Left hindlimb (tissue), 1 donor: ENCODE measurements around the gene MAP3K20.

Source experiments
- DNase-seq: peaks from one replicate; pipeline ENCODE4 v3.0.0-alpha.2; 2018

MAP3K20 gene

DNA sequence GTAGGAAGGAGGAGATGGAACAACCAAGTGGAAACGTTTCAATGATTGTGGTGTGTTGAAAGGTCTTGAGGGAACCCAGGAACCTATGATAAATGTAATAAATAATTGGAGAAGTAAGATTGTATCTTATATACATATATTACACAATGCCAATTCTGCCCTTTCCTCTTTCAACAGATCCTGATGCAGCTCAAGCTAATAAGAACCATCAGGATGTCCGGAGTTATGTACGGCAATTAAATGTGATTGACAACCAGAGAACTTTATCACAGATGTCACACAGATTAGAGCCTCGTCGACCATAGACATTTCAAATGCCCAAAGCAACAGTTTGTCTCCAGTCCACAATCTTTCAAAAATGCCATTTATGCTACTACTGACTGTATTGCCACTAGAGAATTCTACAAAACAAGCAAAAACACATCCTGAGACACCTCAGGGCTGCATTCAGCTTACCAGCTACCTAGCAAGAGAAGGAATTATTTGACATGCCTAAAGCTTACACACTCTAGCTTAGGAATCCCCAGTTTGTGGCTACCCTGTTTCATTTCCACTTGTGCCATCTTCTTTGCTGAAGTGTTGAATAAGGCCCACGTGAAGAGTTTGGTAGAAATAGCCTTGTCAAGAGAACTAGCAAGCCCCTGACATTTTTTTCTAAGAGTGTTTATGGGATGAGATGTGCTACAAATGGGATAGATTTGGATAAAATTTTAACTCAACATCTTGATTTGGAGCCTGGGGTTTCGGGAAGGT is 24.0 kb upstream of the MAP3K20 start:
- DNase-seq: no peak

DNA sequence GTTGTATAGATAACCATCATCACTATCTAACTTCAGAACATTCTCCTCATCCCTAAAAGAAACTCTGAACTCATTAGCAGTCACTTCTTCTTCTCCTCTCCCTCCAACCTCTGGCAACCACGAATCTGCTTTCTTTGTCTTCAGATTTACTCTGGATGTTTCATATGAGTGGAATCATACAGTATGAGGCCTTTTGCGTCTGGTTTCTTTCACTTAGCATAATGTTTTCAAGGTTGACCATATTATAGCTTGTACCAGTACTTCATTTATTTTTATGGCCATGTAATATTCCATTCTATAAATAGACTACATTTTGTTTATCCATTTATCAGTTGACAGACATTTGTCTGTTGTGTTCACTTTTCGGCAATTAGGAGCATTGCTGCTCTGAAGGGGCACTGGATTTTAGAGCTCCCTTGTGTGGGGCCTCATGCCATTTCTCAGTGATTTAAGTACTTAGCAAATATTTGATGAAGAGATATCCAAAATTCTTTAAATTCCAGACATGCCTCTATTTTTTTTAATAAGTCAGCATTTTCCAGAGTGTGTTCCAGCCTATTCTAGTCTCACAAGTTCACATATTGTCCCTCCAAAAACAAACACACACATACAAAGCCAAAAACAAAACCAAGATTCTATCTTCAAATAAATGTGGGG is 22.5 kb upstream of the MAP3K20 start:
- DNase-seq: no peak

DNA sequence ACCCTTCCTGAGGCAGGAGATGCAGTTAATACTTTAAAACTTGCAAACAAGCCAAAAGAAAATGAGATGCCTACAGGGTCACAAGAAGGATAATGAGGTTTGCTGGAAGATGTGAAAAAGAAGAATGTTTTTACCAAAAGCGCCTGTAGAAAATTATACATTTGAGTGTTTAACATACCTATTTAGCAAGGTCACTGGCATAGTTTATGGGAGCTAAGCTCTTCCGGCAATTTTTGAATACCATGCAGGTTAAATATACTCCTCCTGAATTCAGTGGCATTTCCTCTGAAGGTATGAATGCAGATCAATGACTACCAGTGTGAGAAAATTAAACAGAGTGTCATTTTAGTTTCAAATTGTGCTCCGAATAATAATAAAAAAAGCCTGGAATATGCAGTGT is 21.2 kb upstream of the MAP3K20 start:
- DNase-seq: no peak

DNA sequence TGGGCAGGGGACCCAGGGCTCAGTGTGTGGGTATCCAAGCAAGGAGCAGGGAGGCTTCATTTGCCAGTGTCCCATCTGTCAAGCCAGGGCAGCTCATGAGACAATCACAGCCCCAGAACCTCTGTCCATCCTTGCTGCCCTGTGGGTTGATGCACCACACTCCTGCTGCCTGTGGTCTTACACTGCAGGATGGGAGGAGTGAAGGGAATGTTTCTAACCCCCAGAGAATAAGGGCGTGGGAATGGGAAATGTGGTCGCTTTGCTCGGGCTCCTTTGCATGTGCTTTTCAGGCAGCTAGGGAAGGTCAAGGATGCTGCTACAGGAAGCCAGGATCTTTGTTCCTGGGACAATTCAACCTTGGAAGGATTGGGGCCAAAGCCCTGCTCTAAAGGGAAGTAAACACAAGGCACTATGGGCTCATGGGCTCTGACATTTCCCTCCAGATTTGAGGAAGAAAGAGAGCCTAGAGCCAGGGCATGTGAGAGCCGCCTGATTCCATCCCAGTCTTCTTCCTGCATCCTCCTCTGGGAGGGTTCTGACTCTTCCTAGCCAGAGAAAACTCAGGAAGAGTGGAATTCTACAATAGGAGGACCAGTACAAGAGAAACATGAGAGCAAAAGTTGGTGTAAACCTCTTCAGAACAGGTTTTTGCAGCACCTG is 18.8 kb upstream of the MAP3K20 start:
- no peak for DNase-seq

DNA sequence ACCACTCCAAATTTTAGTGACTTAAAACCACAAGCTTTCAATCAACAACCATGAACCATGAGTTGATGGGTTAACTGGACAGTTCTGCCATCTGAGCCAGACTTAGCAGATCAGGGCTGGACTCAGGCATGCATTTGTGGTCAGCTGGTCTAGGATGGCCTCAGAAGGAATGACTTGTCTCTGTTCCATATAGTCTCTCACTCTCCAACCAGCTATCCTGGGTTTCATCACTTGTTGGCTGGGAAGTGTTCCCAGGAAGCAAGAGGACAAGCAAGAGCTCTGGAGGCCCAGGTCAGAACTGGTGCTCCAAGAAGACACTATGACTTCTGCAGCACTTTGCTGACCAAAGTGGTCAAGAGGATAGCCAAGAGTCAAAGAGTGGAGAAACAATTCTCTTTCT is 17.5 kb upstream of the MAP3K20 start:
- DNase-seq: no peak

DNA sequence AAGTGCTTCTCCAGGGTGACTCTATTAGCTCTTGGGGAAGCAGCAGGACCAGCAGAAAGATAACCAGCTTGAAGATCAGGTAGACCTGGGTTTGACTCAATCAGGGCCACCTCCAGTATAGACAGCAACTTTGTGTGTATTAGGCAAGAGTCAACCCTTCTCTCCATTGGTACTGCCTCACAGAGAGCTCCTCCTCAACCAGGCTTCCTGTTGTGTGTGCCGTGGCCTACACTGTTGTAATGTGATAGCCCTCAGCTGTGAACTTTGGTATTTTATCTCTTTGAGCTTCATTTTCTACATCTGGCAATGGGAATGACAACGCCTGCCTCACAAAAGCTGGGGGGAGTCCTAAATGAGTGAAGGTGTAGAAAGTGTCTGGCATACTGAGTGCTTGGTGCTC is 17.0 kb upstream of the MAP3K20 start:
- no peak for DNase-seq

DNA sequence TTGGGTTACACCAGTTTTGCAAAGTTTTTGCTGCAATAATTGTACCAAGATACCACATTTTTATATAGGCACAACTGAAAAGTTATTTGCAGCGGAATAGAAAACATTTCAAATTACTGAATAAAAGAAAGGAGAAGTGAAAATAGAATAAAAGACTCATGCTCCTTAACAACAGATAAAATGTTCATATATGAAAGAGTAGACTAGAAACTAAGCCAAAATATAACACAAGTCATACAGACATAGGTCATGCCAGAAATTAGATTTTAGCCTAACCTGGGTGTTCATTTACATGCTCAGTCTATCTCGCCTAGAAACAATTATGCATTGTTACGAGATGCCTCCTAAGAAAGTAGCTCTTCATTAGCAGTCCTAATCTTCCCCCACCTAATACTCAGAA is 16.4 kb upstream of the MAP3K20 start:
- no peak for DNase-seq

DNA sequence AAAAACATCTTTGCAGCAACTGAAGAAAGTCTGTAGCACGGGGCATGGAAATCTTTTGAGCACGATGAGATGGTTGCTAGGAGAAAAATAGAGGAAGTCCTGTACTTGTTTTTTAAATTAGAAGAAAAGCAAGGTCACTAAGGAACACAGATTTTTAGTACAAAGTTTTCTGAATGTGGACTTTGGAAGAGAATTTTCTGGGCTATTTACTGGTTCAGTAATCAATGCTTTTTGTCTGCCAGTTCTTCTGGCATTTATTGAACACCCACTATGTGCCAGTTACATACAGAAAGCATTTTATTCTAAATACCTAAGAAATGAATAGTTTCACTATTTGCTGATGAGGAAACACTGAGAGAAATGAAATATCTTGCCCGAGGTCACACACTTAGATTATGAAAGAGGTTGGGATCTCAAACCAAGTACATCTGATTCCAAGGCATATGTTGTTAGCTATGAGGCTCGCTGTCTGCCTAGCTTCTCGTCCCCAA is 15.6 kb upstream of the MAP3K20 start:
- no peak for DNase-seq

DNA sequence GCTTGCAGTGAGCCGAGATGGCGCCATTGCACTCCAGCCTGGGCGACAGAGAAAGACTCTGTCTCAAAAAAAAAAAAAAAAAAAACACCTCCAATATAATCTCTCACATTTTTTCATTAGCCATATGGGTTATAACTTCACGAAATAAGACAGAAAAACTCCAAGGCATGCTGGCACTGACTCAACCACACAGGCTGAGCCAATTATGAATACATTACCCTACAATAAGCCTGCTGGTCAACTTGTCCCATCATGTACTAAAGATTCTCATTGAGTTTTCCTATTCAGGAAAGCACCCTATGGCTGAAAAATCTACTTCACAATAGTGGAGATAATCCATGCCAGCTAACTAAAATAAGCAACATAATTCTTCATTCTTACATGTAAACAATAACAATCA is 12.8 kb upstream of the MAP3K20 start:
- no peak for DNase-seq

DNA sequence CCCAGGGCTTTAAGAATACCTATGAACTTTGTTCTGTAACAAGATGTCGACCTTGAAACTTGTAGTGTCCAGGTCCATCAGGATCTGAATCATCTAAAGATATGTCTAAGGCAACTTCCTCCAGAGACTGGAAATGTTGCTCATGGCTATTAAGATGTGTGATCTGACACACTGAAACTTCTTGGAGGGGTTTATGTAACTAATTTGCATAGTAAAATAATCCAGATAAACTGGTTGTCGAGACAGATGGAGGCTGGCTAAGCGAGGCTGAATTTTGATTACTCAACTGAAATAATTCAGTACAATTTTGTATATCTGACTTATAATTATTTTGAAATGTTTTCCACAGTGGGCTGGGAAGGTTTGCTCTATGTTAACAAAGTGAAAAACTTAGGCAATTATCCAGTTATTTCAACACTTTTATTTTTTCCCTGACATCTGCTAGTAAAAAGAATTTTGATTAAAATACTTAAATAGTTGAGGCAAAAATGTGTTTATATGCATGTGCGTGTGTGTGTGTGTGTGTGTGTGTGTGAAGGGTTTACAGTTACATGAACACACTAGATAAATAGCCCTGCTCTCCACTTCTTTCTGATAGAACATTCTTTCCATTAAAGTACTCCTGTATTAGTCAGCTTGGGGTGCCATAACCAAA is 11.4 kb upstream of the MAP3K20 start:
- DNase-seq: no peak

DNA sequence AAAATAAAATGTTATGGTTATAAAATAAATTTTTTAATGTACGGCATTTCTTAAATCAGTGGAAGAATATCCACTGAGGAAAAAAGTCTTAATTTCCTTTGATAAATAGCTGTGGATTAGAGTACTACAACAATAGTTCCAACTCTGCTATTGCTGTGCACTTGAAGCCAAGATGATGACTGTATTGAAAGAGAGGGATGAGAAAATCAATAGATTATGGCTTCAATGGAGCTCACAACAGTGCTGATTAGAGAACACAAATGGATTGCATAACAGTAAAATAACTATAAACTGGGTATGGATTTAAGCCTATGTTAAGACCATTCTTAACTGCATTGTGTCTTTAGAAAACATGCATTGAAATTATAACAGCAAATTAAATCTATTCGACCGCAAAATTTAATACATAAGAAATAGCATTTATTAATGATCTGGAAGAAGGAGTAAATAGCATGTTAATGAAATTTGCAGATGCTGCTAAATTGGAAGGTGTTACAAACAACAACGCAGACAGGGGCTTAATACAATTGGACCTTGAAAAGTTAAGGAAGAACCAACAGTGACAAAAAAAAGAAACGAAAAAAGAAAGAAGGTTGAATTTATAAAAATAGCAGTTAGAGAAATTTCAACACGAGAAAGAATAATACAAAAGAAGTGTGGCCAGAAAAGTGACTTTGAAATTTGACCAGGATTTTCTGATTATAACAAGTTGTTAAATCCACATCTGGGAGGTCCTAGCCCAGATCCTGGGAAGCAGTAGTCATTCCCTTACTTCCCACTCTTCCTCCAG is 8.6 kb upstream of the MAP3K20 start:
- DNase-seq: no peak

DNA sequence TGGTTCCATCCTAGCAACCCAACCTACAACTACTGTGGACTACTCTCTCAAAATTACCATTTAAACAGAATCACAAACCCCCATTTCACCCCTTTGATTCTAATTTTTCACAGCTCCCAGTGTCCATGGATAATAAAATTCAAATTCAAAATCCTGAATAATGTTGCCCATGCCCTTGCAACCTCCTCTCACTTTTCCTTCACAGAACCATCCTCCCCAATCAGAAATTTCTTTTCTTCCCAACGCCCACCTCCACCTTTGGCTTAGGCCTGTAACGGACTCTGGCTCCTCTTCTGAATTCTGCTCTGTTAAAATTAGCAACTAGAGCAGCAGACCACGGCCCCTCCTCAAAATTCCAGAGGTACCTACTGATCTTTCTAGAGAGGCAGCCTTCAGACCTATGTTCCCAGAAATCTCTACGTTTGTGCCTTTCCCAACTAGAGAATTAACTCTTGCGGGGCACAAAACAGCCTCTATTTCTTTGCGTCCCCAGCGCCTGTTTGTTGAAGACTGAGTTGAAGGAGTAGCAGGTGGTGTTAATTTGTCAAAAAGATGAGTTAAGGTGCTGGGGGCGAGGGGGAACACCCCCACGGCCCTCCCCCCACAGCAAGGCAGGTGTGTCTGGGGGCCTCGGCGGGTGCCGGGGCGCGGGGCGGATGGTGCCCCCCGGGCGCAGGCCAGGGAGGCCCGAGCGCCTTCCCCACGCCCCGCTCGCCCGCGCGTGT is 428 bp upstream of the MAP3K20 start:
- no peak for DNase-seq

DNA sequence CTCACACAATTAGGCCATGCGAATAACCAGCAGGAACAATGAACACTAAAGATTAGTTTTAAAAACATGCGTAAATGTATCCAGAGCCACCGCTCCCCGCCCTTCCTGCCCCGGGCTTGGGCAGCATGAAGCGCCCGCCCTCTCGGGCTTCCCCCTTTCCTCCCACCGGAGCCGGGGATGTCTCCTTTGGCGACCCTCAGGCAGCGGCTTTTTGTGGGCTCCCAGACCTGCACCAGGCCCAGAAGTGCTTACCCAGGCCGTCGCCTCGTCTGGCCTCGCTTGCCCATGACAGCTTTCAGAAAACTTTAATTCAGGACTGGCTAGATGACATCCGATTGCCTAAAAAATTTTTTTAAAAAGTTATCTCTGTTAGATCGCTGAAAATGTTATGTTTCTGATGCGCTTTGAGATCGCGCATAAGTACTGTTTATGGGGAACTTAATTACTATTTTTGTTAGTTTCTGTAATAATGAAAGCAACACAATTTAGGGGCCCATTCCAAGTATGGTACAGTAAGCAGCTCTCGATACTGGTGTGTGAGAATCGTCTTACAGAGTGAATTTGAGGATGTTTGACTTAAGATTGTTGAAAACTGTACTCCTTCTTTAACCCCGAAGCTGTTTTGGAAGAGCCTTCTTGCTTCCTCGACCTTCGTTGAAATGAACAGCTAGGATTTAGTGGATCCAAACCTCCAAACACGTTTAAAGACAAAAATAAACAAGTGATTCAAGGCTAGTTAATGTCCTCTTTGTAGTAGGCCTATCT is 1.1 kb downstream of the MAP3K20 start:
- DNase-seq: no peak

DNA sequence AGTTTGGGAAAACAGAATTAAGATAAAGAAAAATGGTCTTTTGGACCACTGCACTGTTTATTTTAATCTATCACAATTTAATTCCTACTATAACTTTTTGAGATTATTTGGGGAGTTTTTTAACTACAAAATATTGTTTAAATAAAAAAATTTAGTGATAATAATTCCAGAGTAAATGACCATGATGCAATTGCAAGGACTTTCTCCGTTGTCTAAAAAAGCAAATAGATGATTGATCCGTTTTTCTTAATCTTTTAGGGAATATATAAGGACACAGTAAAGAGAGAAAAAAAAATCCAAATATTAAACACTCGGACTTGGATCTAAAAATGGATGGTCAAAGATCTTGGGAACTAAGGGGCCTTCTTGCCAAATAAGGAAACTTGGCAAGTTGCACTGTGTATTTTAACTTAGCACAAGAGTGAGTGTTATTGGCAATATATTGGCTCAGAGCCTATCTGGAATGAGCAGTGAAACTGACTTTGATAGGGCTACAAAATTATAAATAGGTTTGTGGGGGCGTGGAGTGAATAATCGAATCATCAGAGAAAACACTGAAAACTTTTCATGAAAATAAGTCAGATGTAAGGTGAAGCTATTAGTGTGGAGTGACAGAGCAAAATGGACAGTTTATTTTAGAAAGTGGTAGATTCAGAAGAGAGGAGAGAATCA is 2.0 kb downstream of the MAP3K20 start:
- DNase-seq: no peak

DNA sequence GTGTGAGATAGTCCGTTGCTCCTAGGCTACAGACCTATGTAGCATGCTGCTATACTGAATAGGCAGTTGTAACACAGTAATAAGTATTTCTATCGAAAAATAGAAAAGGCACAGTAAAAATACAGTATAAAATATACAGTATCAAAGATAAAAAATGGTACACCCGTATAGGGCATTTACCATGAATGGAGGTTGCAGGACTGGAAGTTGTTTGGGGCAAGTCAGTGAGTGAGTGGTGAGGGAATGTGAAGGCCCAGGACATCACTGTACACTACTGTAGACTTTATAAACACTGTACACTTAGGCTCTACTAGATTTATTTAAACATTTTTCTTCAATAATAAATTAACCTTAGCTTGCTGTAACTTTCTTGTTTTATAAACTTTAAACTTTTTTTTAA is 3.5 kb downstream of the MAP3K20 start:
- DNase-seq: no peak

DNA sequence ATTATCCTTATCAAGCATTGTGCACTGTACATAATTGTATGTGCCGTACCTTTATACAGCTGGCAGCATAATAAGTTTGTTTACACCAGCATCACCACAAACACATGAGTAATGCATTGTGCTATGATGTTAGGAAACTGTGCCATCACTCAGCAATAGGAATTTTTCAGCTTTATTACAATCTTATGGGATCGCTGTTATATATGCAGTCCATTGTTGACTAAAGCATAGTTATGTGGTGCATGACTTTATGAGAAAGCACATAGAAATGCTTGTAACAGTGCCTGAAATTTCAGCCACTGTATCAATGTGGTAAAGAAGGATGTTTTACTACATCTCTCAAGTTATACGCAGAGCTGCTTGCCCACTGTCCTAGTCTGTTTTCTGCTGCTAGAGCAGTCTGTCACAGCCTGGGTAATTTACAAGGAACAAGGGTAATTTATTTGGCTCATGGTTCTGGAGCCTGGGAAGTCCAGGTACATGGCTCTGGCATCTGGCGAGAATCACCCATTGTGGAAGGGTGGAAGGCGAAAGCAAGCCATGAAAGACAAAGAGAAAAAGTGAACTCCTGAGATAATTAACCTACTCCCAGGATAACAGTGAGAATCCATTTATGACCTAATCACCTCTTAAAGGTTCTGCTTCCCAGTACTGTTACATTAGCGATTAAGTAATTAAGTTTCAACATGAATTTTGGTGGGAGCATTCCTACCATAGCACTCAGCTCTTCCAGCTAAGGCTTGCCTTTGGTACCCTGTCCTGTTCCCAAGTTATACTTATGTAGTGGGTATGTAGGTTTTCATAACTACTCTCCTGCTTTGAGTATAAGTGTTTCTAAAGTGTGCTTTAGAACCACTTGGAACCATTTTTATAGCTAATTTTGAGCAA is 4.6 kb downstream of the MAP3K20 start:
- DNase-seq: no peak

DNA sequence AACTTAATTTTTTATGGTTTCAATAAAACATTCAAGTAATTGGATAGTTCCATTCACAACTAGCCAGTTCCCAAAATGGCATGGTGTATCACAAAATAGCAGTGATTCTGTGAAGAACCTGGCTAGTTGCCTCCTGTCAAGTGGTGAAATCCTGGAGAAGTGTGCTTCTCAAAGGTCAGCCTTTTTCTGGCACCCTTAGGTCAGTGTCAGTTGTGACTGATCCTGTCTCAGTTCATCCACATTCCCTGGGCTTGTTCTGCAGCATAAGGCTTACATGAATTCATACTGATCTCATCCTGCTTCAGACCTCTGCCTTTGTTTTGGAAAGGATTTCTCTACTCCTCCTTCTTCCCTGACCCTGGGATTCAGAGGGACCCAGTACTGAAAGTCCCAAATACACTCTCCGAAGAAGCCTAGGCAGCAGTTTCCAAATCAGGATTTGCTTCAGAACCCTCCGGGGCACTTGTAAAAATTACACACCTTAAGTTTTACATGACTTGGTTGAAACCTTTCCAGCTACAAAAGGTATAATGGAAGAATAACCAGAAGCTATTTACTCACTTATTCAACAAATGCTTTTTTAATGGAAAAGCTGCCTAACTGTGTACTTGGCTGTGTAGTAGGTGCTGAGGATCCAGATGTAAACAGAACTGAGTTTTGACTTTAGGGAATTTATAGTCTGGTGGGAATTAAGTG is 11.0 kb downstream of the MAP3K20 start:
- no peak for DNase-seq

DNA sequence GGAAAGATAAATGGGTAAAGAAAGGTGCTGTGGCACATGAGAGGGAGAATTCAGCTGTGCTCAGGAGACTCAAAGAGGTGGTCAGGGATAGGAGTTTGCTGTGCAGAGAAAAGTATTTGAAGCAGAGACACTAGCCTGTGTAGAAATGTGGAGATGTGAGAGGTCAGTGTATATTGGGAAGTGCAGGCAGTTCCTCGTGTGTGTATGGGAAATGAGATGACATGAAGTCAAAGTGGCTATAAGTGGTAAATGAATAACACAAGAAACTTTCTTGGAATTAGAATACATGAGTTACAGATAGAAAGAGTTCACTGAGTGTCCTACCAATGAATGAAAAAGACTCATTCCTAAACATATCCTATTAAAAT is 11.6 kb downstream of the MAP3K20 start:
- DNase-seq: no peak
